ENCODE results near the gene GRIA3. TPM values are rescaled to one million over a fixed set of nuclear protein-coding genes. Genes with fewer than 3 reads are reported as not detected.
"Not testable (repeated sequence)": the region's sequence is repeated elsewhere in the genome, so short reads cannot be mapped to it uniquely, and the experiment has no call there.

Gene GRIA3
- total RNA-seq, 1 experiment from 2014 or later, result not detected

DNA sequence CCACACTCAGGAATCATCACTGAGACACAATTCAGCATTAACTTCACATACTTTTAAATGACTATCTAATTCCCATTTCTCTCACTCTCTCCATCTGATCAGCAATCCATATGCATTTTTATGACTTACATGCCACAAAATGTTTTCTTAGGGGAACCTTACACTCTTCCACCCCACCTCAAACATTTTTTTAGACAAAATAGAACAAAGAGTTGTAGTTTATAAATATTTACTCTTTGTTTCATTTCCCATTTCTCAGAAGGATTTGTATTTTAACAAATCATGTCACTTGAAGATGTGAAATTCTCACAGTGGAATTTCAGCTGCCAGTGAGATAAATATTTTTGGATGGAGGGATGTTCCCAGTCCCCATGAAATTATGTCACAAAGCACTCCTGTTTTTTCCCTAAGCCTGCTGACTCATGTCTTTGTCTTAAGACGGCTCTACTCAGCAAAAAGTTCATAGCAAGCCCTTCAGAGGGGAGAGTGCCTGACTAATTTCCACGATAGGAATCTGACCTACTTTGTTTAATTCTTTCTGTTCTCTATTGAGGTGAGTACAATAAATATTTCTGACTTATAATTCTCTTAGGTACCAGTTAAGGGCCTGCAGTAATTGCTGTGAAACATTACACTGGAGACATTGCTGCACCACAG is 291.1 kb downstream of the GRIA3 start:
- DNase-seq (ENCODE audit: low read depth, low spot score), result peak; percentile 8
- in situ Hi-C loops (cut with HindIII; ENCODE audit: low pct_unique_long_range_greater_than_20kb, low sequenced_read_pairs), result no loop called here

DNA sequence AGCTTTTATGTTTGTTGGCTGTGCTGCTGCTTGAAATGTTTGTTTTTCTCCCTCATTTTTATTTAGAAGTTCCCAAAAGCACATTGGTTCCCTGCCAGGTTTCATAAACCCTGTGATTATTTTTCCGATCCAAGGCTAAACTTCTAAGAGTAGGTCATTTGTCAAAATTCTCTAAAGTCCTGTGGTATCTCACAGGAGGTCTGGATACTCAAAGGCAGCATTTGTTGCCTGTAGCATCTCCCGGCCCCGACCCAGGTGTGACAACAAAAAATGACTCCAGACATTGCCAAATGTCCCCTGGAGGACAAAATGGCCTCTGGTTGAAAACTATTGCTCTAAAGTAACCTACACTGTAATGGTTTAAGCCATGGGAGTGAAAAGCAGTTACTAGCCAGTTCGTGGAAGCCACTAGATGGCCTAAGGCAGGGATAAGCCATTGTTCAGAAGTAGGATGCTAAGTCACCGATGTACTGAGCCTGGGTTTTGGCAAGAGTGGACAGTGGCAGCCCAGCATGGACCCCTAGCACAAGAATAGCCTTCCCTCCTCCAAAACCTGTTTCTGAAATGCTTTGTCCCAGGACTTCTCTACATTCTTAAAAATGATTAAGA is 292.6 kb downstream of the GRIA3 start:
- no peak for DNase-seq (ENCODE audit: low read depth, low spot score)
- in situ Hi-C loops (cut with HindIII; ENCODE audit: low pct_unique_long_range_greater_than_20kb, low sequenced_read_pairs), result no loop called here

DNA sequence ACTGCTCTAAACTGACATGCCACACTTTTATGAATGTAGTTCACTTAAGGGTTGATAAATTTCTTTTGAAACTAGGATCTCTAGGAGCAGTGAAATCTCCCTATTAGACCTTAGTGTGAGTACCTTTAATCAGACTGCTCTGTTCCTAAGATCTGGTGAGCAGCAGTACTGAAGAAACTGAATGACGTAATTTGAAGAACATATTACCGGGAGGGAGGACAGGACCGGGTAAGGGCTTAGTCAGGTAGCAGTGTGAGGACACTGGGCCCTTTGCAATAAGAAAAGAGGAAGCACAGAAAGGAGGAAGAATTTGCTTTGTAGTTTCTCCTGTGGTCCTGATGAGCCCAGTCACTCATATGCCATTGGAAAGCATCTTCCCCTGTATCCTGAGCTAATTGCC is 293.6 kb downstream of the GRIA3 start:
- DNase-seq (ENCODE audit: low read depth, low spot score), result no peak
- in situ Hi-C loops (cut with HindIII; ENCODE audit: low pct_unique_long_range_greater_than_20kb, low sequenced_read_pairs), result no loop called here

DNA sequence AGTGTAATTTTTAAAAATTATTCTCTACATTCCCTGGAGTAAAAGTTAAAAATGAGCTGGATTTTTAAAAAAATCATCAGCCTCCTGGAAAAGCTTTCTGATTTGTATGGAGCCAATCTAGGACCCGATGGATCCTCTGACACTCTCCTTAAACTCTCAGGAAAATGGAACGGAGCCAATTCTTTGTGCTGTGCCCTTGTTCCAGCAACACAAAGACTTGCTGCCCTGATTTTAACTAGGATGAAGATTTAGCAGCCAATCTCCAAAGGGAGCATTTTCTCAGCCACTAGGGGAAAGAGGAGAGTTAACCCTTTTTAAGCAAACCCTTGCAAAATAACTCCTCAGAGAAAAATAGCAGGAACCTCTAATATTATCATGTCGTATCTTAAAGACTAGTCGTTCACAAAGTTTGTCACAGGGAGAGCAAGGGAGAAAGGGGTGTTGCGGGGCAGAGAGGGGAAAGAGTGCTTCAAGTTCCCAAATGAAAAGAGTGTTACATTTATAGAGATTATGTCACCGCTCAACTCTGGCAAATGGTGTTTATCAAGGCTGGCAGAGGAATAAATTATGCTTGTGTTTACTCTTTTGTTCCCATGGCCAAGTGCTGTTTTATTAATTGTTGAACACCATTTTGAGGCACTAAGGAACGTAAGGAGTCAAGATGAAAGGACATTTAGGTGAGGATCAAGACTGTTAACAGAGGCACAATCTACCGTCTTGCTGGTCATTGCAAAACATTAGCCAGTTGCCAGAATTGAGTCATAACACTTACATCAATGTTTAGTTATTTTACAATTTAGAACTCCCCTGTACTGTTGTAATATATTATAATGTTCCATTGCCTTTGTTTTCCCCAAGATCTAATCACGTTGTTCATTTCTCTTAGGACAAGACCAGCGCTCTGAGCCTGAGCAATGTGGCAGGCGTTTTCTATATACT is 298.1 kb downstream of the GRIA3 start:
- in situ Hi-C loops (cut with HindIII; ENCODE audit: low pct_unique_long_range_greater_than_20kb, low sequenced_read_pairs), result no loop called here
- no peak for DNase-seq (ENCODE audit: low read depth, low spot score)

DNA sequence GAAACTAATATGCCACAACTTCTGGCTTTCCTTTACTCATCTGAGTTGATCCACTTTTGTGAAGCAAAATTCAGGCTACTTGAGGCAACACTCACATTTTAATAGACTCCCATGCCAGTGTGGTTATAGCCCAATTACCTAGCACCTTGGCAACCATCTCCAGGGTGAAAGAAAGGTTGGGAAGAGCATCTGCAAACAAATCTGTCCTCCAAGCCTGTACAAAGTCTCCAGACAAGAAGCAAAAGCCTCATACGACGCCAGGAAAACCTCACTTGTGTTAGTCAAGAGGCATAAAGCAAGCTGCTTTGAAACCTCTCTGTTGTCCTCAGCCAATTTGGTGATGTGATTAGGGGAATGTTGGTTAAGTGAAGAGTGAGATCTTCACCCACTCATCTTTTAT is 302.2 kb downstream of the GRIA3 start:
- in situ Hi-C loops (cut with HindIII; ENCODE audit: low pct_unique_long_range_greater_than_20kb, low sequenced_read_pairs), result no loop called here
- DNase-seq (ENCODE audit: low read depth, low spot score), result no peak

DNA sequence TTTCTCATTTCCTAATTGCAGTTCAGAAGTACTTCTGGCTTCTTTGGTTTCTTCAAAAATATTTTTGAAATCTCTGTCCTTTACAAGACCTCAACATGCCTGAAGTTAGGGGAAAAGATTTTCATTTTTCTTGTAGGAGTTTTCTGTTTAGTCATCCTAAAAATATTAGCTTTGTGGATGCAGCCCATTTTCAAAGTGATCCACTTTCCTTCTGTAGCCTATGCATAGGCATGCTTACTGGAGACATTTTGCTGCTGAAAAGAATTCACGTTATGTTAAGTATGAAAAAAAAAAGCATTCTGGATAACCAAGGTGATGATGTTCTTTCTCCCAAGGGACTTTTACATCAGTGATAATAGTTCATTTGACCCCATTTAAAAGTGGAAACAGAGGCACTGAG is 303.2 kb downstream of the GRIA3 start:
- no peak for DNase-seq (ENCODE audit: low read depth, low spot score)
- in situ Hi-C loops (cut with HindIII; ENCODE audit: low pct_unique_long_range_greater_than_20kb, low sequenced_read_pairs), result no loop called here

DNA sequence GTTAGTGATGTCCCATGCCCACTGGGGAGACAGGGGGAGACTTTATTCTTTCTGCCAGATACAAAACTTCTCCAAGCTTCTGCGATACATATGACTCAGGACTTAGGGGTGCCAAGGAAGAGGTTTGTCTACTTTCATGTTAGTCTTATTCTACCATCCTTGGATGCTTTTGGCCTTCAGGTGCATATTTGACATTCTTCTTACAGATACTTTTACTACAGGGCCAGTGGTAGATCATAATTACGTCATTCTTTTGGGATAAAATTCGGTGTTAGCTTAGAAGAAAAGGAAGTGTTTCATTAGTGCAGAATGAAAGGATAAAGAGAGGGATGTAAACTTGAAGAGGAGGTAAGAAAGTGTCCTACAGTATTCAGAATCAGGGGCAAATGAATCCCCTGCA is 303.6 kb downstream of the GRIA3 start:
- no peak for DNase-seq (ENCODE audit: low read depth, low spot score)
- in situ Hi-C loops (cut with HindIII; ENCODE audit: low pct_unique_long_range_greater_than_20kb, low sequenced_read_pairs), result no loop called here

DNA sequence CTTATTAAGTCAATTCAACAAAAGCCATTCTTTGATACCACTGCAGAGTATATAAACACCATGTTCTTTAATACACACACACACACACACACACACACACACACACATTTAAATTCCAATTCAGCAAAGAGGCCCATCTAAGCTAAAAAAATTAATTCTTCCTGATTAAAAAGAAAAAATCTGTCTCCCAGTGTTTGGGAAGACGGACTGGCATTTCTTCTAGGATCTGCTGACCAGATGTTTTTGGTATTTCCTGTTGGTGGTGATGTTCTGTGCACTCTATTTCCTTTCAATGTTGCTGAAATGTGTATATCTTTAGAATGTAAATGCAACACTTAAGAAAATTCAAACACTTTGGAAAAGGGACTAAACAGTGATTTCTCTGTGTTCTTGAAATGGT is 304.9 kb downstream of the GRIA3 start:
- in situ Hi-C loops (cut with HindIII; ENCODE audit: low pct_unique_long_range_greater_than_20kb, low sequenced_read_pairs), result no loop called here
- no peak for DNase-seq (ENCODE audit: low read depth, low spot score)

DNA sequence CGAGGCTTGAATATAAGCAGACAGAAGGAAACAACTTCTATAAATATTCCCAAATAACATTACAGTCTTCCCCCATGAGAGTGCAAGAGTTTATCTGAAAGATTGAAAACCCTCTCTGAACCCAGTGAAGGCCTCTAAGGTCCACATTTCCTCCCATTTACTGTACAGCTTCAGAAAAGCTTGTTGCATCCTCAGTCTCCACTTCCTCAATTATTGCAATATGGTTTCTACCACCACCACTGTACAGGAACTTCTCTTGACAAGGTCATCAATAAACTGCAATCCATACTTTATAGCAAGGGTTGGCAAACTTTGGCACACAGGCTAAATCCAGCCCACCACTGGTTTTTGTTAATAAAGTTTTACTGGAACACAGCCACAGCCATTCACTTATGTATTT is 309.8 kb downstream of the GRIA3 start:
- in situ Hi-C loops (cut with HindIII; ENCODE audit: low pct_unique_long_range_greater_than_20kb, low sequenced_read_pairs), result no loop called here

DNA sequence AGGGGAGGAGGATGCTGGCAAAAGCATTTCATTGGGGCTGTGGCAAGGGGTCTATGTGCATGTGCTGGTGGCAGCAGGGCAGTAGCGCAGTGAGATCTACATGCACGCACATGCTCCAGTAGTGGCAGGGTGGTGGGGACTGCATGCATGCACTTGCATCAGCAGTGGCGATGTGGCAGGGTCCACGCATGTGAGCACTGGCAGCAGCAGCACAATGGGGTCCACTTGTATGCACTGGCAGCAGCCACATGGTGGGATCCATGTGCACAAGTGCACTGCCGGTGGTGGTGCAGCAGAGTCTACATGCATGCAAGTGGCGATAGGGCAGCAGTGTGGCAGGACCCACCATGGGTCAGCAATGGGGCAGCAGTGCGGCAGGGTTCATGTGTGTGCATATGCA is 315.7 kb downstream of the GRIA3 start:
- in situ Hi-C loops (cut with HindIII; ENCODE audit: low pct_unique_long_range_greater_than_20kb, low sequenced_read_pairs), result no loop called here
- no peak for DNase-seq (ENCODE audit: low read depth, low spot score)

More for the DNA sequence above, 309.8 kb downstream of the GRIA3 start:
- DNase-seq (ENCODE audit: low read depth, low spot score), result no peak

DNA sequence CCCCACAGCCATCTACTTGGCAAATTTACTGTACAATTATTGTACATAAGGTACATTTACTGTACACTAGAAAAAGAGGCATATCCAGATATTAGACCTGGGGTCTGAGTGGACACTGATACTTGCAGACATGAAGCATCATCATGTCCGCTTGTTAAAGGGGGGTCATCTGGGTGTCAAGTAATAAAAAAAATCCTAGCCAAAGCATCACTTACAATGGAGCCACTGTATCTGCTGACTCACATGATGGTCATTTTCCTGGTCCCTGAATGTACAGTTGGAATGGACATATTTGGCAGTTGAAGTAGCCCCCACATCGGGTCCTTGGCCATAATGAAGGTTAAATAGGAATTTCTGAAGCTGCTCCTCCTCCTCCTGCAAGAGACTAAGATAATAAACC is 320.0 kb downstream of the GRIA3 start:
- in situ Hi-C loops (cut with HindIII; ENCODE audit: low pct_unique_long_range_greater_than_20kb, low sequenced_read_pairs), result no loop called here
- DNase-seq (ENCODE audit: low read depth, low spot score), result no peak

DNA sequence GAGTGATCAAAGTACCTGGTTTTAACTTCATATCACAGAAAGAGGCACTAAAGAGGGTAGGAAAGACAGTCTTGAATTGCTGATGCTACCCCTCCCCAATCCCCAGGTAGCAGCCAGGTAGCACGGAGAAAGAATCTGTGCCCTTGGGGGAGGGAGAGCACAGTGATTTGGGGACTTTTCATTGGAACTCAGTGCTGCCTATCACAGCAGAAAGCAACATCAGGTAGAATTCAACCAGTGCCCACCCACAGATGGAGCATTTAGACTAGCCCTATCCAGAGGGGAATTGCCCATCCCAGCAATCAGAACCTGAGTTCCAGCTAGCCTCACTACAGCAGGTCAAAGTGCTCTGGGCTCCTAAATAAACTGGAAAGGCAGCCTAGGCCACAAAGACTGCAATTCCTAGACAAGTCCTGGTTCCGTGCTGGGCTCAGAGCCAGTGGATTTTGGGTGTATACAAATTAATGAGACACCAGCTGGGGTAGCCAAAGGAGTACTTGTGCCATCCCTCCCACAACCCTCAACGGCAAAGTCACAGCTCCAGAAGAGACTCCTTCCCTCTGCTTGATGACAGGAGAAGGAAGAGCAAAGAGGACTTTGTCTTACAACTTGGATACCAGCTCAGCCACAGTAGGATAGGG is 320.7 kb downstream of the GRIA3 start:
- no peak for DNase-seq (ENCODE audit: low read depth, low spot score)
- in situ Hi-C loops (cut with HindIII; ENCODE audit: low pct_unique_long_range_greater_than_20kb, low sequenced_read_pairs), result no loop called here

DNA sequence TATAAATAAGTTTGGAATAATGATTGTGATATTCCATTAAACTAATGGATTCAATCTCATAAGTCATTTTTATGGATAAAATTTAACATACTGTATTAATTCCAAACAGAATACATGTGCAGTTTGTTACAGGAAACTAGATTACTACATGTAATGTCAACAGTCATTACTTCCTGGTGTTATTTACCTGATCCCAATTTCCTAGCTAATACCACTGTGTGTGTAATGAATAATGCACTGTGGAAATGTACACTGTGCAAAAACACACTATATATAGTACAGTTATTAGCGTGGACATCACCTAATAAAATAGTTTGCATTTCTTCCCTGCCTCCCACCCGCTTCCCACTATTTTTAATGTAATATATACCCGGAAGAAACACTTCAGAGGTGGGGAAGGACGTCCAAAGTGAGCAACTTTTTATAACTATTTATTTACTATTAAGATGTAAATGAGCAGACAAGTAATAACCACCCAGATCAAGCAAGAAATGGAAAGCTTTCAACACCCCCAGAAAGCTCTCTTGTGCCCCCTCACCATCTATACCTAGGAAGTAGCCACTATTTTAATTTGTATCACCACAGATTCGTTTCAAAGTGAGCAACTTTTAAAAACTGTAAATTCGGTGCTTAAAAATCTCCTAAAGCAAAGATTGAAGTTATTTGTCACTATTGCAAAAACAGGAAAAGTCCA is 329.7 kb downstream of the GRIA3 start:
- in situ Hi-C loops (cut with HindIII; ENCODE audit: low pct_unique_long_range_greater_than_20kb, low sequenced_read_pairs), result no loop called here

DNA sequence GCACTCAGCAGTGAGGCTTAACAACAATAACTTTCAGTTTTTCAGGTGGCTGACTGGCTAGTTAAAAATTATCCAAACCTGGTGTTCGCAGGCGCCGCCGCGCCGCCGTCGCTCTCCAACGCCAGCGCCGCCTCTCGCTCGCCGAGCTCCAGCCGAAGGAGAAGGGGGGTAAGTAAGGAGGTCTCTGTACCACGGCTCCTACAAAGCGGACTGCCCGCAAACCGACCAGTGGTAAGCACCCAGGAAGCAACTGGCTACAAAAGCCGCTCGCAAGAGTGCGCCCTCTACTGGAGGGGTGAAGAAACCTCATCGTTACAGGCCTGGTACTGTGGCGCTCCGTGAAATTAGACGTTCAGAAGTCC is 330.2 kb downstream of the GRIA3 start:
- DNase-seq (ENCODE audit: low read depth, low spot score); in situ Hi-C loops (cut with HindIII; ENCODE audit: low pct_unique_long_range_greater_than_20kb, low sequenced_read_pairs): not testable (repeated sequence)

More for the DNA sequence above, 329.7 kb downstream of the GRIA3 start:
- no peak for DNase-seq (ENCODE audit: low read depth, low spot score)

DNA sequence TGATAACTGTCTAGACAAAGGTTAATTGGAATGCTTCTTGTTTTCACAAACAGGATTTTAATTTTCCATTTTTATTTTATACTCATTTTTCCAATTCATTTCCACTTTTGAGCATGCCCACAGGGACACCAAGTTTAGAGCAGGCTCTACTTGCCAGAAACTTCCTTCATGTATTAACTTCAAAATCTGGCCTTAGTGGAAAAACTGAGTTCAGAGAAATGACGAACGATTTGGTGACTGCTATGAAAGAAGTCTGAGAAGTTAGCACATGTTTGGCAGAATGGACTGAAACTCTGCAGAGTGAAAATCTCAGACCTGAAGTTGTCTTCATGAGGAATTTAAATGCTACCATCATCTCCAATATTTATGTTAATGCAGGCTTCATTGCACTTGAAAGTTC is 334.7 kb downstream of the GRIA3 start:
- no peak for DNase-seq (ENCODE audit: low read depth, low spot score)
- in situ Hi-C loops (cut with HindIII; ENCODE audit: low pct_unique_long_range_greater_than_20kb, low sequenced_read_pairs), result no loop called here

DNA sequence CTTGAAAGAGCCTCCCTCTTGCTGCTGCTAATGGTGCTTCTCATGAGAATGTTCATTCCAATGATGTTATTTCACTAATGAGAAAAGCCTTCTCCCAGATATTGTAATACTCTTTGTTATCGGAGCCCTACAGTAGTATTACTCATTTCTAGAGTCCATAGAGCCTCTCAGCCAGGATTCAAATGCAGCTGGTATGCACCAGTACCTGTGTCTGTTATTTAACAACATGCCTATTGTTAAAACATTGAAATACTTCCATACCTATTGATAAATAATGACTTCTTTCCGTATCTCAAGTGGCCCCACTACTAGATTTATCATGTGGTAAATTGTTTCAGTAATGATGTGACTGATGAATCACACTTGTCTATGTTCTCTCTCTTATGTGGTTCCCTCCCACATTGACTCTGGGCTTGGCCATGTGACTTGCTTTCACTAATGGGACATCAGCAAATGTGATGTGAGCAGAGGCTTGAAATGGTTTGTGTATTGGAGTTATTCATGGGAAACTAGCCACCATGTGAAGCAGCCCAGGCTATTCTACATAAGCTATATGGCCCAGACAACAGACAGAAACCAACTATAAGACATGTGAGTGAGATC is 341.1 kb downstream of the GRIA3 start:
- in situ Hi-C loops (cut with HindIII; ENCODE audit: low pct_unique_long_range_greater_than_20kb, low sequenced_read_pairs), result no loop called here
- peak; percentile 38 for DNase-seq (ENCODE audit: low read depth, low spot score)

DNA sequence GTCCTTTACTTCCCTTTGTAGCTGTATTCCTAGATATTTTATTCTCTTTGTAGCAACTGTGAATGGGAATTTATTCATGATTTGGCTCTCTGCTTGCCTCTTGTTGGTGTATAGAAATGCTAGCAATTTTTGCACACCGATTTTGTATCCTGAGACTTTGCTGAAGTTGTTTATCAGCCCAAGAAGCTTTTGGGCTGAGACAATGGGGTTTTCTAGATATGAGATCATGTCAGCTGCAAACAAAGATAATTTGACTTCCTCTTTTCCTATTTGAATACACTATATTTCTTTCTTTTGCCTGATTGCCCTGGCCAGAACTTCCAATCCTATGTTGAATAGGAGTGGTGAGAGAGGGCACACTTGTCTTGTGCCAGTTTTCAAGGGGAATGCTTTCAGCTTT is 346.6 kb downstream of the GRIA3 start:
- in situ Hi-C loops (cut with HindIII; ENCODE audit: low pct_unique_long_range_greater_than_20kb, low sequenced_read_pairs), result not testable (repeated sequence)

More for the DNA sequence above, 346.6 kb downstream of the GRIA3 start:
- DNase-seq (ENCODE audit: low read depth, low spot score), result not testable (repeated sequence)
